Left colon (tissue), 2 donors: ENCODE results near the gene CFAP20DC. TPM values are rescaled to one million over a fixed set of nuclear protein-coding genes. Genes with fewer than 3 reads are reported as not detected.
"Not testable (repeated sequence)": the region's sequence is repeated elsewhere in the genome, so short reads cannot be mapped to it uniquely, and the experiment has no call there.

ENCODE experiments used
- ATAC-seq: fragments of 200-7000 bp; cut with Tn5 transposase; one replicate; pipeline ENCODE4 v1.9.1; 2020; ENCODE audit warnings: mild to moderate bottlenecking, moderate library complexity
- DNase-seq, 2 donors: peaks; one replicate each; pipeline ENCODE4 v3.0.0-alpha.2; 2020
- intact Hi-C, 2 donors: fragments of 100-400 bp; cut with DNase I in 1 of 2; cut with micrococcal nuclease in 1 of 2; formaldehyde crosslinking; loops; one replicate each; pipeline versions ENCODE4 v1.11.2 to v1.14.0; 2022; cut with DNase I, micrococcal nuclease
- total RNA-seq, 2 donors: library from RNA; stranded (reverse); fragmentation: NEBNext Ultra II Directional; extraction: Animal tissue kit (Norgen Biotek cat#: 25700); gene quantifications; one replicate each; pipeline ENCODE4 v1.2.1, GENCODE V29; 2021
- donor health status: DM: no; HTN: no; CAD: no.
- donor health status: DM: yes; HTN: yes; CAD: no.

The CFAP20DC gene
- total RNA-seq, 2 donors from 2014 or later, result 0.98 to 1.6 TPM

GRCh38 chr3:58988041-58988440 is 61.8 kb downstream of the CFAP20DC start:
- no peak for DNase-seq
- intact Hi-C loops, result no loop called here
- no peak for ATAC-seq

- DNase-seq (no peak), ATAC-seq (no peak)
- intact Hi-C loops, result no loop called here
Observed at GRCh38 chr3:58986654-58987053, 63.2 kb downstream of the CFAP20DC start.

- DNase-seq, result no peak
- intact Hi-C loops, result no loop called here
- ATAC-seq, result no peak
Observed at GRCh38 chr3:58979840-58980239, 70.0 kb downstream of the CFAP20DC start.

- DNase-seq (no peak), ATAC-seq (no peak)
- intact Hi-C loops, result no loop called here
Observed at GRCh38 chr3:58973796-58974195, 76.0 kb downstream of the CFAP20DC start.

GRCh38 chr3:58967866-58968265 is 82.0 kb downstream of the CFAP20DC start:
- DNase-seq, ATAC-seq, intact Hi-C loops: not testable (repeated sequence)

GRCh38 chr3:58965865-58966264 is 84.0 kb downstream of the CFAP20DC start:
- no peak for ATAC-seq
- DNase-seq, result no peak
- intact Hi-C loops, result no loop called here

- peak; percentile 59 for ATAC-seq
- DNase-seq, result no peak
- intact Hi-C loops, result no loop called here
Observed at GRCh38 chr3:58963928-58964503, 85.8 kb downstream of the CFAP20DC start.

GRCh38 chr3:58962816-58963215 is 87.0 kb downstream of the CFAP20DC start:
- intact Hi-C loops, result no loop called here
- DNase-seq (no peak), ATAC-seq (no peak)

GRCh38 chr3:58962040-58962651 is 87.7 kb downstream of the CFAP20DC start:
- DNase-seq (no peak), ATAC-seq (no peak)
- intact Hi-C loops, result no loop called here

GRCh38 chr3:58955308-58955707 is 94.5 kb downstream of the CFAP20DC start:
- intact Hi-C loops, result no loop called here
- ATAC-seq, result no peak

GRCh38 chr3:58953288-58953687 is 96.5 kb downstream of the CFAP20DC start:
- DNase-seq (no peak), ATAC-seq (no peak)
- intact Hi-C loops, result no loop called here

More at GRCh38 chr3:58955308-58955707, 94.5 kb downstream of the CFAP20DC start:
- no peak for DNase-seq

GRCh38 chr3:58952128-58952917 is 97.5 kb downstream of the CFAP20DC start:
- ATAC-seq, result no peak
- intact Hi-C loops, result no loop called here
- DNase-seq, result no peak

- no peak for DNase-seq
- intact Hi-C loops, result no loop called here
- no peak for ATAC-seq
Observed at GRCh38 chr3:58948018-58948417, 101.8 kb downstream of the CFAP20DC start.

GRCh38 chr3:58946875-58947274 is 103.0 kb downstream of the CFAP20DC start:
- no peak for DNase-seq
- intact Hi-C loops, result no loop called here
- ATAC-seq, result peak; percentile 52

GRCh38 chr3:58938057-58938456 is 111.8 kb downstream of the CFAP20DC start:
- intact Hi-C loops, result no loop called here
- DNase-seq (no peak), ATAC-seq (no peak)

- ATAC-seq (no peak), DNase-seq (no peak)
- intact Hi-C loops, result no loop called here
Observed at GRCh38 chr3:58924578-58924977, 125.2 kb downstream of the CFAP20DC start.

- ATAC-seq (no peak), DNase-seq (no peak)
- intact Hi-C loops, result no loop called here
Observed at GRCh38 chr3:58900386-58900785, 149.4 kb downstream of the CFAP20DC start.

GRCh38 chr3:58899953-58900298 is 149.9 kb downstream of the CFAP20DC start:
- ATAC-seq (no peak), DNase-seq (no peak)
- intact Hi-C loops, result no loop called here

- intact Hi-C loops, result no loop called here
- peak; percentile 19 for ATAC-seq
- DNase-seq, result peak; percentile 11 to 26
Observed at GRCh38 chr3:58899159-58899952, 150.5 kb downstream of the CFAP20DC start.

- intact Hi-C loops, result no loop called here
- ATAC-seq (no peak), DNase-seq (no peak)
Observed at GRCh38 chr3:58898513-58898912, 151.3 kb downstream of the CFAP20DC start.
